GM23338 (cell line): ENCODE results near the gene TMEM63A. TPM values are rescaled to one million over a fixed set of nuclear protein-coding genes. Genes with fewer than 3 reads are reported as not detected.

Source experiments
- ATAC-seq: fragments of 200-7000 bp; cut with Tn5 transposase; 3 replicates; pipeline ENCODE4 v1.9.1; 2020
- DNase-seq: peaks from one replicate; pipeline ENCODE4 v3.0.0-alpha.2; 2015; ENCODE audit warnings: low spot score
- H2AFZ ChIP-seq: fragments of 200-600 bp; sonication (generic); 2 replicates; pipeline ENCODE4 v1.8.0; 2016; ENCODE audit warnings: antibody characterized with exemption, mild to moderate bottlenecking, moderate library complexity
- H3F3A ChIP-seq: fragments of 200-600 bp; sonication (generic); replicated peaks from 2 replicates; pipeline ENCODE4 v1.8.0; 2017; ENCODE audit warnings: antibody characterized with exemption, mixed run types, low read depth
- H3K27ac ChIP-seq: fragments of 200-600 bp; sonication (generic); 2 replicates; pipeline ENCODE4 v1.6.1; 2016; ENCODE audit warnings: low read depth
- H3K27me3 ChIP-seq: fragments of 200-600 bp; sonication (generic); 2 replicates; pipeline ENCODE4 v1.8.0; 2016; ENCODE audit warnings: mild to moderate bottlenecking, mixed run types, moderate library complexity; ENCODE audit not compliant: insufficient read depth
- H3K36me3 ChIP-seq: fragments of 200-600 bp; sonication (generic); 2 replicates; pipeline ENCODE4 v1.8.0; 2016; ENCODE audit warnings: mild to moderate bottlenecking; ENCODE audit not compliant: insufficient read depth
- H3K4me1 ChIP-seq: fragments of 200-600 bp; sonication (generic); 2 replicates; pipeline ENCODE4 v1.8.0; 2016; ENCODE audit warnings: mild to moderate bottlenecking, moderate library complexity; ENCODE audit not compliant: insufficient read depth
- H3K4me2 ChIP-seq: fragments of 200-600 bp; sonication (generic); 2 replicates; pipeline ENCODE4 v1.7.1; 2017; ENCODE audit warnings: mixed run types
- H3K4me3 ChIP-seq: fragments of 200-600 bp; sonication (generic); 2 replicates; pipeline ENCODE4 v1.6.1; 2016; ENCODE audit warnings: mixed run types
- H3K79me2 ChIP-seq: fragments of 200-600 bp; sonication (generic); replicated peaks from 2 replicates; pipeline ENCODE4 v1.8.0; 2017; ENCODE audit warnings: mild to moderate bottlenecking; ENCODE audit not compliant: insufficient read depth
- H3K9me2 ChIP-seq: fragments of 200-600 bp; sonication (generic); 2 replicates; pipeline ENCODE4 v1.8.0; 2017; ENCODE audit not compliant: insufficient read depth
- H4K20me1 ChIP-seq: fragments of 200-600 bp; sonication (generic); replicated peaks from 2 replicates; pipeline ENCODE4 v1.8.0; 2017; ENCODE audit warnings: mild to moderate bottlenecking; ENCODE audit not compliant: insufficient read depth
- H3K27ac Mint-ChIP-seq: 2 replicates; pipeline ENCODE4 v1.8.0; 2020; ENCODE audit warnings: inconsistent platforms, mild to moderate bottlenecking, moderate library complexity, mixed read lengths
- H3K27me3 Mint-ChIP-seq: 3 replicates; pipeline ENCODE4 v1.8.0; 2022; ENCODE audit warnings: low read depth, mild to moderate bottlenecking, moderate library complexity, mixed read lengths, inconsistent platforms; ENCODE audit not compliant: insufficient read depth, poor library complexity
- H3K36me3 Mint-ChIP-seq: 3 replicates; pipeline ENCODE4 v1.8.0; 2021; ENCODE audit warnings: low read depth, mild to moderate bottlenecking, inconsistent platforms, moderate library complexity, mixed read lengths
- H3K4me1 Mint-ChIP-seq: 3 replicates; pipeline ENCODE4 v1.8.0; 2020; ENCODE audit warnings: mild to moderate bottlenecking, inconsistent platforms, mixed read lengths
- H3K4me3 Mint-ChIP-seq: 3 replicates; pipeline ENCODE4 v1.8.0; 2021; ENCODE audit warnings: moderate library complexity, mild to moderate bottlenecking, inconsistent platforms, mixed read lengths
- H3K9me3 Mint-ChIP-seq: 3 replicates; pipeline ENCODE4 v1.8.0; 2020; ENCODE audit warnings: moderate library complexity, mild to moderate bottlenecking, inconsistent platforms, mixed read lengths
- CREB1 ChIP-seq: fragments of 250-450 bp; sonication (Bioruptor Pico); IDR thresholded peaks from 2 replicates; pipeline ENCODE4 v1.5.0; 2020; ENCODE audit warnings: low read depth, mild to moderate bottlenecking, moderate library complexity
- CTCF ChIP-seq, 2 experiments: fragments of 200-600 bp in 1 of 2; sonication (generic) in 1 of 2; conservative IDR thresholded peaks; 2 replicates each; pipeline versions ENCODE4 v1.5.1 to v1.6.1; 2016 to 2017; ENCODE audit warnings: antibody characterized with exemption in 2 of 2, low read depth in 2 of 2, mild to moderate bottlenecking in 2 of 2, moderate library complexity in 1 of 2
- EZH2 ChIP-seq: fragments of 200-600 bp; sonication (generic); IDR thresholded peaks from one replicate; pipeline ENCODE4 v1.8.0; 2017; ENCODE audit warnings: antibody characterized with exemption, mild to moderate bottlenecking, low read depth; ENCODE audit not compliant: unreplicated experiment
- JUNB ChIP-seq: IDR thresholded peaks from one replicate; pipeline ENCODE4 v1.6.1; 2016; ENCODE audit warnings: antibody characterized with exemption; ENCODE audit not compliant: unreplicated experiment
- NANOG ChIP-seq: IDR thresholded peaks from 2 replicates; pipeline ENCODE4 v1.6.1; 2016; ENCODE audit warnings: antibody characterized with exemption, borderline replicate concordance
- POLR2AphosphoS5 ChIP-seq: IDR thresholded peaks from 2 replicates; pipeline ENCODE4 v1.6.1; 2016; ENCODE audit warnings: antibody characterized with exemption, low read depth
- REST ChIP-seq: IDR thresholded peaks from one replicate; pipeline ENCODE4 v1.6.1; 2018; ENCODE audit warnings: antibody characterized with exemption; ENCODE audit not compliant: unreplicated experiment
- STAT1 ChIP-seq: IDR thresholded peaks from one replicate; pipeline ENCODE4 v1.6.1; 2016; ENCODE audit warnings: antibody characterized with exemption; ENCODE audit not compliant: unreplicated experiment
- ZNF331 ChIP-seq: fragments of 250-450 bp; sonication (Bioruptor Pico); IDR thresholded peaks from 2 replicates; pipeline ENCODE4 v1.5.0; 2020; ENCODE audit warnings: low read depth, mild to moderate bottlenecking, moderate library complexity
- polyA plus RNA-seq: library from polyadenylated mRNA; unstranded; fragments of >200 nt; fragmentation: Nextera tagmentation; extraction: Ambion mirVana; gene quantifications from 2 replicates; pipeline ENCODE4 v1.2.1, GENCODE V29; 2016
- total RNA-seq: library from RNA; depleted of rRNA; stranded (reverse); fragments of >200 nt; shearing (Covaris generic); gene quantifications from 2 replicates; pipeline ENCODE4 v1.2.3, GENCODE V29; 2014

The TMEM63A gene
- total and polyA plus RNA-seq, 2 experiments from 2014 or later: 31.7 to 76.9 TPM

GRCh38 chr1:225845571-225846259 is 36.5 kb downstream of the TMEM63A start (continued):
- no peak for TF ChIP-seq REST
- no peak for TF ChIP-seq EZH2

- Mint-ChIP-seq H3K9me3 (peaks cover 1% of the 10 kb centered on the region), H3K4me1 (peaks cover 26% of the 10 kb centered on the region), H3K27ac (no peak overlapping the region), H3K27me3 (peaks cover 17% of the 10 kb centered on the region), H3K36me3 (peaks cover 54% of the 10 kb centered on the region), H3K4me3 (no peak overlapping the region)
- no peak for DNase-seq
- H3K4me2 ChIP-seq: peak overlapping the region; percentile 38; the same call in 1 of the 2 replicates
- H3K4me3 ChIP-seq: no peak overlapping the region
- no peaks in the 10 kb centered on the region; the same call in 1 of the 2 replicates for H4K20me1 ChIP-seq
- H3F3A ChIP-seq: peaks cover 45% of the 10 kb centered on the region
- no peak for TF ChIP-seq JUNB
- TF ChIP-seq POLR2AphosphoS5: no peak
- TF ChIP-seq STAT1: no peak
- no peak for TF ChIP-seq ZNF331 (CRISPR knock-in tag)
- H3K36me3 ChIP-seq: no peaks in the 10 kb centered on the region; the same call in 1 of the 2 replicates
- H3K79me2 ChIP-seq: no peaks in the 10 kb centered on the region
- peaks cover 8% of the 10 kb centered on the region for H3K4me1 ChIP-seq
- no peaks in the 10 kb centered on the region for H3K27me3 ChIP-seq
- H3K27ac ChIP-seq: no peak overlapping the region
- no peak for ATAC-seq
- no peaks in the 10 kb centered on the region for H3K9me2 ChIP-seq
- H2AFZ ChIP-seq: no peak overlapping the region
Measured at GRCh38 chr1:225845097-225845496, 37.1 kb downstream of the TMEM63A start.

- peaks cover 45% of the 10 kb centered on the region for H3F3A ChIP-seq
- Mint-ChIP-seq H3K4me1 (peaks cover 20% of the 10 kb centered on the region), H3K4me3 (no peak overlapping the region), H3K27me3 (peaks cover 15% of the 10 kb centered on the region), H3K9me3 (no peaks in the 10 kb centered on the region; the same call in none of the 3 replicates), H3K27ac (no peak overlapping the region), H3K36me3 (peaks cover 54% of the 10 kb centered on the region)
- no peak overlapping the region for H3K4me2 ChIP-seq
- H3K27me3 ChIP-seq: no peaks in the 10 kb centered on the region
- H4K20me1 ChIP-seq: no peaks in the 10 kb centered on the region; the same call in 1 of the 2 replicates
- H2AFZ ChIP-seq: no peak overlapping the region
- no peak overlapping the region for H3K27ac ChIP-seq
- ATAC-seq (no peak), DNase-seq (no peak)
- H3K79me2 ChIP-seq: no peaks in the 10 kb centered on the region
- no peaks in the 10 kb centered on the region for H3K9me2 ChIP-seq
- peaks cover 8% of the 10 kb centered on the region for H3K4me1 ChIP-seq
- no peaks in the 10 kb centered on the region; the same call in 1 of the 2 replicates for H3K36me3 ChIP-seq
- H3K4me3 ChIP-seq: no peak overlapping the region
- no peak for TF ChIP-seq ZNF331 (CRISPR knock-in tag)
- no peak for TF ChIP-seq CTCF (conservative IDR thresholded peaks at IDR 0.05; ENCODE audit: low read depth in 2 of 2)
- no peak for TF ChIP-seq POLR2AphosphoS5
- no peak for TF ChIP-seq EZH2
- no peak for TF ChIP-seq CREB1
- TF ChIP-seq NANOG: no peak
- no peak for TF ChIP-seq STAT1
Measured at GRCh38 chr1:225844236-225845061, 37.7 kb downstream of the TMEM63A start.
